PC-3 (cell line): ENCODE data around the gene THSD7A. TPM values are rescaled to one million over a fixed set of nuclear protein-coding genes. Genes with fewer than 3 reads are reported as not detected.

Experiments
- ATAC-seq: fragments of 200-7000 bp; cut with Tn5 transposase; 2 replicates; pipeline ENCODE4 v1.9.1; 2020; ENCODE audit warnings: mild to moderate bottlenecking, moderate library complexity
- BruUV-seq: library from RNA; stranded (reverse); fragments of 400-500 nt; replicated peaks from 2 replicates; lab custom pipeline; 2021; lab: Mats Ljungman, UMichigan
- CTCF ChIA-PET: fragments of 300-600 bp; sonication (Branson Sonifier 250); formaldehyde crosslinking; loops from one replicate; lab custom pipeline; 2022; ENCODE audit warnings: antibody characterized with exemption; lab: Charles Lee
- POLR2A ChIA-PET: fragments of 300-600 bp; sonication (Branson Sonifier 250); formaldehyde crosslinking; loops from one replicate; lab custom pipeline; 2022; ENCODE audit warnings: antibody characterized with exemption; ENCODE audit not compliant: unreplicated experiment; lab: Charles Lee
- DNase-seq: peaks from one replicate; pipeline ENCODE4 v3.0.0-alpha.2; 2015
- H2AFZ ChIP-seq: fragments of 300-600 bp; sonication (generic); 2 replicates; pipeline ENCODE4 v1.6.0; 2016; ENCODE audit warnings: antibody characterized with exemption, low read length
- H3F3A ChIP-seq: fragments of 300-600 bp; sonication (generic); one replicate; pipeline ENCODE4 v1.6.0; 2017; ENCODE audit warnings: antibody characterized with exemption, low read length, control low read depth, mild to moderate bottlenecking; ENCODE audit not compliant: unreplicated experiment
- H3K27ac ChIP-seq: fragments of 300-600 bp; sonication (generic); 2 replicates; pipeline ENCODE4 v1.5.1; 2016; ENCODE audit warnings: mild to moderate bottlenecking, low read length
- H3K27me3 ChIP-seq: fragments of 300-600 bp; sonication (generic); 2 replicates; pipeline ENCODE4 v1.6.1; 2016; ENCODE audit warnings: low read length, mixed read lengths
- H3K36me3 ChIP-seq: fragments of 300-600 bp; sonication (generic); 2 replicates; pipeline ENCODE4 v1.6.1; 2016; ENCODE audit warnings: low read depth, mixed run types, low read length, mixed read lengths
- H3K4me1 ChIP-seq: fragments of 300-600 bp; sonication (generic); 2 replicates; pipeline ENCODE4 v1.5.1; 2016; ENCODE audit warnings: low read length; ENCODE audit not compliant: insufficient read depth
- H3K4me2 ChIP-seq: fragments of 300-600 bp; sonication (generic); 2 replicates; pipeline ENCODE4 v1.6.0; 2016; ENCODE audit warnings: low read length
- H3K4me3 ChIP-seq: fragments of 300-600 bp; sonication (generic); 2 replicates; pipeline ENCODE4 v1.5.1; 2016; ENCODE audit warnings: mild to moderate bottlenecking, low read length, mixed read lengths
- H3K79me2 ChIP-seq: fragments of 300-600 bp; sonication (generic); 2 replicates; pipeline ENCODE4 v1.6.1; 2017; ENCODE audit warnings: low read length, mixed read lengths
- H3K9ac ChIP-seq: fragments of 300-600 bp; sonication (generic); 2 replicates; pipeline ENCODE4 v1.6.0; 2016; ENCODE audit warnings: mild to moderate bottlenecking, low read length
- H3K9me2 ChIP-seq: fragments of 300-600 bp; sonication (generic); replicated peaks from 2 replicates; pipeline ENCODE4 v1.6.1; 2016; ENCODE audit warnings: mixed run types, low read length, mixed read lengths
- H3K9me3 ChIP-seq: fragments of 300-600 bp; sonication (generic); 2 replicates; pipeline ENCODE4 v1.6.1; 2016; ENCODE audit warnings: low read length, mixed read lengths
- H4K20me1 ChIP-seq: fragments of 300-600 bp; sonication (generic); 2 replicates; pipeline ENCODE4 v1.6.1; 2016; ENCODE audit warnings: low read length, mixed read lengths
- CTCF ChIP-seq: fragments of 300-600 bp; sonication (generic); conservative IDR thresholded peaks from 2 replicates; pipeline ENCODE4 v1.5.1; 2017; ENCODE audit warnings: antibody characterized with exemption, low read depth, mild to moderate bottlenecking, low read length
- EZH2 ChIP-seq: fragments of 300-600 bp; sonication (generic); IDR thresholded peaks from one replicate; pipeline ENCODE4 v1.6.1; 2017; ENCODE audit warnings: antibody characterized with exemption, mild to moderate bottlenecking, low read length; ENCODE audit not compliant: unreplicated experiment
- EZH2phosphoT487 ChIP-seq: fragments of 300-600 bp; sonication (generic); IDR thresholded peaks from 2 replicates; pipeline ENCODE4 v1.6.1; 2018; ENCODE audit warnings: mild to moderate bottlenecking, antibody characterized with exemption, low read length, borderline replicate concordance
- intact Hi-C: fragments of 100-400 bp; cut with micrococcal nuclease; formaldehyde crosslinking; loops from 2 replicates; pipeline ENCODE4 v1.9.0; 2023
- total RNA-seq: library from RNA; depleted of rRNA; stranded (reverse); fragments of >200 nt; gene quantifications from 2 replicates; pipeline ENCODE4 v1.2.3, GENCODE V29; 2014

THSD7A gene
- total RNA-seq, 1 experiment from 2014 or later = 0.04 TPM

GRCh38 chr7:11757153-11757552 is 74.8 kb downstream of the THSD7A start:
- Histone ChIP-seq H3K36me3 (no peaks in the 10 kb centered on the region), H3K9me3 (no peaks in the 10 kb centered on the region), H3K4me2 (no peak overlapping the region), H3K4me1 (0 out of 2 replicates have a peak, but pooled peaks cover 1% of the 10 kb centered on the region), H3K9me2 (no peaks in the 10 kb centered on the region), H2AFZ (no peak overlapping the region), H4K20me1 (no peaks in the 10 kb centered on the region), H3K9ac (no peak overlapping the region), H3K27ac (no peak overlapping the region), H3K27me3 (no peaks in the 10 kb centered on the region), H3K79me2 (no peaks in the 10 kb centered on the region), H3F3A (no peaks in the 10 kb centered on the region), H3K4me3 (no peak overlapping the region)
- BruUV-seq = no TSS peak
- no peak for TF ChIP-seq EZH2phosphoT487
- TF ChIP-seq CTCF = no peak
- TF ChIP-seq EZH2 = no peak
- no peak for ATAC-seq
- intact Hi-C loops = no loop called here
- CTCF ChIA-PET = no interaction called here
- POLR2A ChIA-PET = no interaction called here
- DNase-seq = no peak

GRCh38 chr7:11754933-11755332 is 77.1 kb downstream of the THSD7A start:
- H3K4me2 ChIP-seq = no peak overlapping the region
- intact Hi-C loops = no loop called here
- H3K27me3 ChIP-seq = no peaks in the 10 kb centered on the region
- ChIA-PET POLR2A (no interaction called here), CTCF (no interaction called here)
- TF ChIP-seq CTCF (no peak), EZH2 (no peak), EZH2phosphoT487 (no peak)
- H3K4me3 ChIP-seq = no peak overlapping the region
- no peaks in the 10 kb centered on the region for H4K20me1 ChIP-seq
- BruUV-seq = no TSS peak
- no peaks in the 10 kb centered on the region for H3K36me3 ChIP-seq
- H2AFZ ChIP-seq = no peak overlapping the region
- H3K27ac ChIP-seq = no peak overlapping the region
- ATAC-seq (no peak), DNase-seq (no peak)
- H3K9ac ChIP-seq = no peak overlapping the region
- no peaks in the 10 kb centered on the region for H3F3A ChIP-seq
- no peaks in the 10 kb centered on the region for H3K79me2 ChIP-seq
- no peaks in the 10 kb centered on the region for H3K9me3 ChIP-seq
- H3K4me1 ChIP-seq = peaks cover 16% of the 10 kb centered on the region
- H3K9me2 ChIP-seq = no peaks in the 10 kb centered on the region

- no peak overlapping the region for H2AFZ ChIP-seq
- intact Hi-C loops = no loop called here
- ChIA-PET POLR2A (no interaction called here), CTCF (no interaction called here)
- H3K27ac ChIP-seq = no peak overlapping the region
- ATAC-seq (no peak), DNase-seq (no peak)
- BruUV-seq = no TSS peak
- H3K27me3 ChIP-seq = no peaks in the 10 kb centered on the region
- H4K20me1 ChIP-seq = no peaks in the 10 kb centered on the region
- H3K4me2 ChIP-seq = no peak overlapping the region
- H3K9ac ChIP-seq = no peak overlapping the region
- no peaks in the 10 kb centered on the region for H3K9me2 ChIP-seq
- H3K4me1 ChIP-seq = peaks cover 16% of the 10 kb centered on the region
- H3K36me3 ChIP-seq = no peaks in the 10 kb centered on the region
- no peaks in the 10 kb centered on the region for H3F3A ChIP-seq
- TF ChIP-seq EZH2phosphoT487 (no peak), EZH2 (no peak), CTCF (no peak)
- no peaks in the 10 kb centered on the region for H3K79me2 ChIP-seq
- H3K9me3 ChIP-seq = no peaks in the 10 kb centered on the region
- no peak overlapping the region for H3K4me3 ChIP-seq
Measured at GRCh38 chr7:11754123-11754522, 77.9 kb downstream of the THSD7A start.
